Transverse colon (tissue), 4 donors: ENCODE results near the gene CSNK1G1. TPM values are rescaled to one million over a fixed set of nuclear protein-coding genes. Genes with fewer than 3 reads are reported as not detected.
"Not testable (repeated sequence)": the region's sequence is repeated elsewhere in the genome, so short reads cannot be mapped to it uniquely, and the experiment has no call there.

Source experiments
- DNase-seq: peaks from one replicate; pipeline ENCODE4 v3.0.0-alpha.2; 2019
- H3K27ac ChIP-seq, 4 donors: fragments of 200-600 bp; sonication (generic); 2 replicates each; pipeline ENCODE4 v1.5.1; 2016 to 2018; ENCODE audit warnings: inconsistent platforms in 4 of 4
- H3K27me3 ChIP-seq: fragments of 200-600 bp; sonication (generic); 2 replicates; pipeline ENCODE4 v1.5.1; 2017; ENCODE audit warnings: inconsistent platforms
- H3K36me3 ChIP-seq, 4 donors: fragments of 200-600 bp; sonication (generic); 2 replicates each; pipeline ENCODE4 v1.5.1; 2017 to 2019; ENCODE audit warnings: inconsistent platforms in 4 of 4
- H3K4me1 ChIP-seq, 4 donors: fragments of 200-600 bp; sonication (generic); 2 replicates each; pipeline ENCODE4 v1.5.1; 2017 to 2020; ENCODE audit warnings: inconsistent platforms in 4 of 4
- H3K4me3 ChIP-seq, 4 donors: fragments of 200-600 bp; sonication (generic); 1 replicate in 1 of 4; 2 replicates in 3 of 4; pipeline versions ENCODE4 v1.5.1 to v1.6.1; 2017 to 2019; ENCODE audit warnings: inconsistent platforms in 4 of 4
- H3K9me3 ChIP-seq, 2 donors: fragments of 200-600 bp; sonication (generic); 2 replicates each; pipeline ENCODE4 v1.5.1; 2017 to 2019; ENCODE audit warnings: inconsistent platforms in 2 of 2
- EP300 ChIP-seq: sonication (generic); formaldehyde crosslinking; IDR thresholded peaks from one replicate; pipeline ENCODE4 v1.6.1; 2017; ENCODE audit warnings: antibody characterized with exemption, low read depth
- POLR2A ChIP-seq: fragments of 450-650 bp; IDR thresholded peaks from one replicate; pipeline ENCODE4 v1.6.1; 2016; ENCODE audit warnings: antibody characterized with exemption, mild to moderate bottlenecking, moderate library complexity
- POLR2AphosphoS5 ChIP-seq, 3 donors: sonication (generic); formaldehyde crosslinking; IDR thresholded peaks; one replicate each; pipeline ENCODE4 v1.6.1; 2016; ENCODE audit warnings: antibody characterized with exemption in 3 of 3
- WGBS, 2 donors: methylation state at CpG; one replicate each; pipeline ENCODE4 v1.1.5; 2018; ENCODE audit warnings: low coverage in 1 of 2; 5-methylcytosine and 5-hydroxymethylcytosine counted together
- in situ Hi-C, 4 donors: fragments of 200-750 bp; cut with MboI; loops; one replicate each; pipeline versions ENCODE4 v1.15.0 to v1.15.1; 2017; ENCODE audit warnings: low sequenced_read_pairs in 3 of 4, low pct_ligation_motif_present in 1 of 4, low pct_unique_long_range_greater_than_20kb in 1 of 4
- intact Hi-C: fragments of 100-400 bp; cut with DNase I; formaldehyde crosslinking; loops from one replicate; pipeline ENCODE4 v1.15.1; 2023; ENCODE audit warnings: low total_unique reads
- total RNA-seq, 4 donors: library from RNA; depleted of rRNA; stranded (reverse); fragments of >200 nt; gene quantifications; one replicate each; pipeline ENCODE4 v1.1.0, GENCODE V29; 2016
- TF ChIP-seq, protein P1 (sequence below), 5 experiments: fragments of 200-600 bp in 3 of 5; fragments of 450-650 bp in 2 of 5; sonication (generic) in 3 of 5; IDR thresholded peaks; 1 replicate in 2 of 5; 2 replicates in 3 of 5; pipeline ENCODE4 v1.5.1; 2016 to 2017; ENCODE audit warnings: antibody characterized with exemption in 5 of 5, inconsistent platforms in 3 of 5, mild to moderate bottlenecking in 2 of 5, moderate library complexity in 1 of 5

The CSNK1G1 gene
- total RNA-seq, 4 donors from 2014 or later, result 6.2 to 34.4 (median 19.7) TPM

GRCh38 chr15:64340355-64340754, 15.6 kb downstream of the CSNK1G1 start:
- Histone ChIP-seq H3K4me3 (no peak overlapping the region), H3K9me3 (no peaks in the 10 kb centered on the region), H3K27me3 (no peaks in the 10 kb centered on the region), H3K36me3 (no peaks in the 10 kb centered on the region), H3K4me1 (peaks cover 0 to 9% (median 3%) of the 10 kb centered on the region in 4 donors), H3K27ac (peak overlapping the region in 3 of 4 donors; percentile 24 to 49 (median 32))
- intact Hi-C loops, result no loop called here
- in situ Hi-C loops, result no loop called here
- DNase-seq, result no peak
- TF ChIP-seq, protein P1, sequence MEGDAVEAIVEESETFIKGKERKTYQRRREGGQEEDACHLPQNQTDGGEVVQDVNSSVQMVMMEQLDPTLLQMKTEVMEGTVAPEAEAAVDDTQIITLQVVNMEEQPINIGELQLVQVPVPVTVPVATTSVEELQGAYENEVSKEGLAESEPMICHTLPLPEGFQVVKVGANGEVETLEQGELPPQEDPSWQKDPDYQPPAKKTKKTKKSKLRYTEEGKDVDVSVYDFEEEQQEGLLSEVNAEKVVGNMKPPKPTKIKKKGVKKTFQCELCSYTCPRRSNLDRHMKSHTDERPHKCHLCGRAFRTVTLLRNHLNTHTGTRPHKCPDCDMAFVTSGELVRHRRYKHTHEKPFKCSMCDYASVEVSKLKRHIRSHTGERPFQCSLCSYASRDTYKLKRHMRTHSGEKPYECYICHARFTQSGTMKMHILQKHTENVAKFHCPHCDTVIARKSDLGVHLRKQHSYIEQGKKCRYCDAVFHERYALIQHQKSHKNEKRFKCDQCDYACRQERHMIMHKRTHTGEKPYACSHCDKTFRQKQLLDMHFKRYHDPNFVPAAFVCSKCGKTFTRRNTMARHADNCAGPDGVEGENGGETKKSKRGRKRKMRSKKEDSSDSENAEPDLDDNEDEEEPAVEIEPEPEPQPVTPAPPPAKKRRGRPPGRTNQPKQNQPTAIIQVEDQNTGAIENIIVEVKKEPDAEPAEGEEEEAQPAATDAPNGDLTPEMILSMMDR (IDR thresholded peaks at IDR 0.05), result no peak
- no peak for TF ChIP-seq EP300
- TF ChIP-seq POLR2AphosphoS5 (IDR thresholded peaks at IDR 0.05), result no peak
- no peak for TF ChIP-seq POLR2A
- WGBS, 2 donors, result 67 to 71% methylated on average over 1 of the region's 1 CpG

DNA sequence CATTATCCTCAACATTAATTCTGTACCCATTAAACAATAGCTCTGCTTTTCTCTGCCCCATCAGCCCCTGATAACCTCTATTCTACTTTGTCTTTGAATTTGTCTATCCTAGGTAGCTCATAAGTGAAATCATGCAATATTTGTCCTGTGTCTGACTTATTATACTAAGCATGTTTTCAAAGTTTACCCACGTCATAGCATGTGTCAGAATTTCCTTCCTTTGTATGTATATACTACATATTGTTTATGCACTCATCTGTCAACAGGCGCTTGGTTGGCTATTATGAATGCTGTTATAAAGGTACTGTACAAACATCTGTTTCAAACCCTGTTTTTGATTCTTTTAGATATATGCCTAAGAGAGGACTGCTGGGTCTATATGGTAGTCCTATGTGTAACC, 18.2 kb downstream of the CSNK1G1 start:
- Histone ChIP-seq H3K36me3 (no peaks in the 10 kb centered on the region), H3K9me3 (no peaks in the 10 kb centered on the region), H3K27ac (no peak overlapping the region), H3K4me3 (no peak overlapping the region), H3K4me1 (peaks cover 0 to 9% (median 3%) of the 10 kb centered on the region in 4 donors), H3K27me3 (no peaks in the 10 kb centered on the region)
- 86 to 92% methylated on average over 2 of the region's 2 CpGs for WGBS, 2 donors
- in situ Hi-C loops (no loop called here), intact Hi-C loops (no loop called here)
- no peak for TF ChIP-seq POLR2AphosphoS5 (IDR thresholded peaks at IDR 0.05)
- TF ChIP-seq, protein P1 (IDR thresholded peaks at IDR 0.05), result no peak
- TF ChIP-seq EP300, result no peak
- no peak for TF ChIP-seq POLR2A
- DNase-seq, result no peak

DNA sequence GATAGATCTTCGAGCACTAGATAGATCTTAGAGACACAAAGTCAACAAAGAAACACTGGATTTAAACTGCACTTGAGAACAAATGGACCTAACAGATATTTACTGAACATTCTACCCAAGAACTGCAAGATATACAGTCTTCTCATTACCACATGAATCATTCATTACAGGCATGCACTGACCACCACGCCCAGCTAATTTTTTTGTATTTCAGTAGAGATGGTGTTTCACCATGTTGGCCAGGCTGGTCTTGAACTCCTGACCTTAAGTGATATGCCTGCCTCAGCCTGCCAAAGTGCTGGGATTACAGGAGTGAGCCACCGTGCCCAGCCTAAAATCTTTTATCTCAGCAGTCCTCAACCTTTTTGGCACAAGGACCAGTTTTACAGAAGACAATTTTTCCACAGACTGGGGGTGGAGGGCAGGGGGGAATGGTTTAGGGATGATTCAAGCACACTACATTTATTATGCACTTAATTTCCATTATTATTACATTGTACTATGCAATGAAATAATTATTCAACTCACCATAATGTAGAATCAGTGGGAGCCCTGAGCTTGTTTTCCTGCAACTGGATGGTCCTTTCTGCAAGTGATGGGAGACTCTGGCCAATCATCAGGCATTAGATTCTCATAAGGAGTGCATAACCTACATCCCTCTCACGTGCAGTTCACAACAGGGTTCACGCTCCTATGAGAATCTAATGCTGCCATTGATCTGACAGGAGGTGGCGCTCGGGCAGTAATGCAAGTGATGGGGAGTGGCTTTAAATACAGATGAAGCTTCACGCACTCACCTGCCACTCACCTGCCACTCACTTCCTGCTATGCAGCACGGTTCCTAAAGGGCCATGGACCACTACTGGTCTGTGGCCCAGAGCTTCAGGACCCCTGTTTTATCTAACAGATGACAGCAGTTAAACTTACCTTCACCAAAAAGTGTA, 21.7 kb downstream of the CSNK1G1 start:
- Histone ChIP-seq H3K27ac (no peak overlapping the region), H3K4me1 (no peaks in the 10 kb centered on the region), H3K4me3 (no peak overlapping the region), H3K9me3 (no peaks in the 10 kb centered on the region), H3K27me3 (no peaks in the 10 kb centered on the region), H3K36me3 (no peaks in the 10 kb centered on the region)
- WGBS, 2 donors, result 53 to 71% methylated on average over 2 to 9 of the region's 9 CpGs
- intact Hi-C loops (no loop called here), in situ Hi-C loops (no loop called here)
- peak; percentile 39 for DNase-seq
- TF ChIP-seq POLR2AphosphoS5 (IDR thresholded peaks at IDR 0.05) (no peak), POLR2A (no peak), EP300 (no peak)
- TF ChIP-seq, protein P1 (IDR thresholded peaks at IDR 0.05), result no peak

- Histone ChIP-seq H3K36me3 (no peaks in the 10 kb centered on the region), H3K27me3 (no peaks in the 10 kb centered on the region), H3K4me3 (no peak overlapping the region), H3K27ac (no peak overlapping the region), H3K4me1 (no peaks in the 10 kb centered on the region), H3K9me3 (no peaks in the 10 kb centered on the region)
- TF ChIP-seq, protein P1 (IDR thresholded peaks at IDR 0.05), result no peak
- TF ChIP-seq POLR2A (no peak), EP300 (no peak), POLR2AphosphoS5 (IDR thresholded peaks at IDR 0.05) (no peak)
- in situ Hi-C loops, result no loop called here
- 90 to 95% methylated on average over 2 of the region's 2 CpGs for WGBS, 2 donors
- intact Hi-C loops, result no loop called here
- no peak for DNase-seq
These were observed 22.5 kb downstream of the CSNK1G1 start for GRCh38 chr15:64333516-64333915.

- WGBS, 2 donors, result no CpG with 5 or more reads among the region's 3 CpGs
- in situ Hi-C loops, H3K27me3 ChIP-seq, H3K27ac ChIP-seq, H3K4me1 ChIP-seq, H3K36me3 ChIP-seq, DNase-seq, H3K4me3 ChIP-seq, H3K9me3 ChIP-seq, intact Hi-C loops: not testable (repeated sequence)
These were observed 24.3 kb downstream of the CSNK1G1 start for GRCh38 chr15:64331668-64332067.
